ENCODE results near the gene HNRNPL. TPM values are rescaled to one million over a fixed set of nuclear protein-coding genes. Genes with fewer than 3 reads are reported as not detected.

HNRNPL gene
- total and polyA plus RNA-seq, 2 donors (not counting 1 experiment from before 2014, with no cell fraction given) = 292 to 418 TPM

DNA sequence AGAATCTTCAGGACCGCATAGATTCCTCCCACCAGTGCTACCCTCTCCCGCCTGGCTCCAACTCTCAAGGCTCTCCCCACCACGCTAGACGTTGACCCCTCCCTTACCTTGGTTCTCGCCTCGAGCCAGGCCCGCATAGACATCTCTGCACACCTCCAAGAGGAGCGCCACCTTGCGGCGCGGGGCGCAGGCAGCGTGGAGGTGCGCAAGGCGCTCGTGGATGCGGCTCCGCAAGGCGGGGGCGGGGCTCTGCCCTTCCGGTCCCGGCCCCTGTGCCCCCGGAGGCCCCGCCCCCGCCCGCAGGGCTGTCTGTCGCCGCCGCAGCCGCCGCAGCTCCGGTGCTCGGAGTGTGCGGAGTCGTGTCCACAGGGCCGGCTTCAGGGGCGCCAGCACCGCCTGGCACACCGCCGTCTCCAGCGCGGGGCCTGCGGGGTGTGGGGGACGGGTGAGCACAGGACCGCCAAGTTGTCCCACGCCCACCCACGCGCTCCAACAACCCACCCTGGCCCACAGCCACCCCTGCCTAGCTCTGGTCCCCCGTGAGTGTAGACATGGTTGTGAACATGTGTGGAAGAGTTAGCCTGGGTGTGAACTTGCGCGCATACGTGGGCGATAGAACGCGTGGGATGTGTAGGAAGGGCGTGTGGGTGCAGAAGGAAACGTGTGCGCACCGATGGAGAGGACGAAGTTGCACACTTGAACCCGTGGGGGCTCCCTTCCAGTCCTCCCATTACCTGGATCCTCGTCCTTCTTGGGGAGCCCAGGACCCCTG, 20.2 kb upstream of the HNRNPL start:
- Mint-ChIP-seq H3K9me3 (ENCODE audit: insufficient read depth) (no peaks in the 10 kb centered on the region), H3K4me1 (peaks cover 54% of the 10 kb centered on the region), H3K27me3 (no peaks in the 10 kb centered on the region), H3K4me3 (peak overlapping the region; percentile 95), H3K27ac (peak overlapping the region; percentile 92)
- no peaks in the 10 kb centered on the region for H3K27me3 ChIP-seq (replicated peaks in 1 of 4; ENCODE audit: control extremely low read depth in 1 of 4, control insufficient read depth in 3 of 4, insufficient read depth in 4 of 4, low read length in 3 of 4)
- peaks cover 0 to 6% (median 0%) of the 10 kb centered on the region in 3 donors for H3K9me3 ChIP-seq (ENCODE audit: control extremely low read depth in 1 of 3, control insufficient read depth in 2 of 3, insufficient read depth in 1 of 3, low read length in 2 of 3)
- H3K27ac ChIP-seq (ENCODE audit: low read length in 2 of 2) = peak overlapping the region; percentile 72 to 76
- peak overlapping the region; percentile 91 for H3K9ac ChIP-seq (ENCODE audit: low read length)
- peaks cover 0 to 7% of the 10 kb centered on the region in 2 experiments for H3K36me3 ChIP-seq (replicated peaks in 1 of 2; ENCODE audit: control extremely low read depth in 1 of 2, control insufficient read depth in 1 of 2, extremely low read depth in 1 of 2, insufficient read depth in 2 of 2, low read length in 1 of 2)
- no peaks in the 10 kb centered on the region for H4K20me1 ChIP-seq (ENCODE audit: control insufficient read depth, insufficient read depth, low read length, poor library complexity, severe bottlenecking)
- H3K4me2 ChIP-seq (replicated peaks; ENCODE audit: low read depth, low read length, poor library complexity, severe bottlenecking) = peak overlapping the region; percentile 99
- WGBS (ENCODE audit: insufficient coverage) = 19% methylated on average over 47 of the region's 62 CpGs
- peak; percentile 97 for DNase-seq
- peaks cover 20% of the 10 kb centered on the region for H3K79me2 ChIP-seq (ENCODE audit: control insufficient read depth, insufficient read depth, low read length)
- peak overlapping the region; percentile 80 for H2AFZ ChIP-seq (ENCODE audit: insufficient read depth, low read depth, low read length, poor library complexity, severe bottlenecking)
- H3K4me1 ChIP-seq (ENCODE audit: control insufficient read depth in 2 of 2, insufficient read depth in 2 of 2, low read length in 2 of 2) = peaks cover 40 to 53% of the 10 kb centered on the region in 2 donors
- ChIA-PET POLR2A (interaction anchor here (0.6 to 10.3 kb wide), 14 partner anchors 8 to 135 kb away, joined by 3 to 237 read pairs (median 4); partner anchors contain the start of genes ECH1, HNRNPL, MRPS12 and RINL), CTCF (interaction anchor here (0.7 to 4.2 kb wide), 21 partner anchors 8 to 251 kb away, joined by 3 to 42 read pairs (median 9); partner anchors contain the start of genes ECH1, EIF3K, MRPS12 and NFKBIB)
- intact Hi-C loops (cut with micrococcal nuclease) = loop anchor here (1.0 to 10.0 kb wide), 9 partner anchors 8 to 535 kb away; partner anchors contain the start of genes ECH1, FAM98C, MRPS12 and NFKBIB
- TF ChIP-seq EZH2 (IDR thresholded peaks at IDR 0.05; ENCODE audit: borderline replicate concordance, insufficient read depth, low read depth, low read length, poor library complexity, severe bottlenecking) (no peak), CTCF (IDR thresholded peaks at IDR 0.05) (peak; percentile 86)
- peak; percentile 87 for ATAC-seq (ENCODE audit: low read depth)
- peak overlapping the region; percentile 70 to 97 (median 86) for H3K4me3 ChIP-seq (ENCODE audit: control extremely low read depth in 1 of 5, extremely low read depth in 1 of 5, insufficient read depth in 1 of 5, low read depth in 2 of 5, low read length in 4 of 5)
